Stimulated activated CD4-positive, alpha-beta T cell treated with anti-CD3 and anti-CD28 coated beads, TNF-alpha, amount 100 ng/mL, for 48 hours (primary cell): ENCODE data around the gene GAS1.

Experiments used
- DNase-seq, 3 donors: peaks; one replicate each; pipeline ENCODE4 v3.0.0-alpha.2; 2020; ENCODE audit warnings: low read depth in 3 of 3

The GAS1 gene

DNA sequence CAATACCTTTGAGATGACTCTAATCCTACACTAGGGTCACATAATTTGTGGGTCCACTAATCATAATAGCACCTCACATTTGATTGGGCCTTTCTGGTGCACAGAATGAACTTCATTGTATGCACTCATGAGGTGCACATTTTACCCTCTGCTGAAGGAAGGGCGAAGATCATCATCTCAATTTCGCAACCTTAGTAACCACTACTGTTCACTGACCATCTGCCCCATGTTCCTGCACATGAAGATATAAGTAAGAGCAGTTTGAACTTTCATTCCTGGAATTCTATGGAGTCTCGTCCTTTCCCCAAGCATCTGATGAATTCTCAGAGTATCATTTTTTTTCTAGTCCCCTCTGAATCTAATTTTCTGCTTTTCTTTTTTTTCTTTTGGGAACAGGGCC lies 21.2 kb downstream of the GAS1 start:
- DNase-seq: no peak

DNA sequence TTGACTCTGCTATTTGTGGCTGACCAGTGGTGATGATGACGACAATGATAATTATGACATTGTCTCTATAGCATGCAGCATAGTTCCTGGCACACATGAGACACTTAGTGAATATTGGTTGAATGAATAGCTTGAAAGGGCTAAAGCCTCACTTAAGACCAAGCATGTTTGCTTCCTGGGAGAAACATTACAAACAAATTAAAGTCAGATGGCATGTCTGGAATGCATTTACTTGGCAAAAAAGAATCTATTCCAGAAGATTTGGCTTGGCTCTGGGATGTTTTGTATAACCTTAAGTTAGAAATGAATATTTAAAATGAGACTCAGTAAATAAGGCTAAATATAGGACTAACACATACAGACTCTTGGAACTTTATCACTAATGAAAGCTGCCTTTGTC lies 21.6 kb downstream of the GAS1 start:
- DNase-seq: no peak

GRCh38 chr9:86924206-86924605 lies 23.1 kb downstream of the GAS1 start:
- no peak for DNase-seq

- DNase-seq: no peak
These were observed 26.0 kb downstream of the GAS1 start for GRCh38 chr9:86921151-86921923.

DNA sequence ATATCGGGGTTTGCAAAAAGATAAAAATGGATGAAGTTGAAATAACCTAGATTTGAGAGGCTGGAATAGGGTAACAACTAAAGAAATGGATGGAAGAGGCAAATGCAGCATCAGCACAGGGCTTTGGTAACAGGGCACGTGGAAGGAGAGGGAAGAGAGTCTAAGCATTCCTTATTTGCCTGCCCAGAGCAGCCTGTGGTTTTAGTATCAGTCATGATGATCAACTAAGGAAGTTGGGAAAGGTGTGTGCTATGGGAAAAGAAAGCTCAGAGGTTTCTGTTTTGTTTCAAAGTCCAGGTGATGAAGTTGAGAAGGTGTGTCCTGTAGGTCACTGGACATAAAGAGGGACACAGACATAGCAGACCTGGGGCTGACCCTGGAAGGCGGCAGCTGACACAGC lies 28.8 kb downstream of the GAS1 start:
- no peak for DNase-seq

GRCh38 chr9:86912210-86912609 lies 35.1 kb downstream of the GAS1 start:
- DNase-seq: no peak

- DNase-seq: no peak
These were observed 37.9 kb downstream of the GAS1 start for GRCh38 chr9:86909388-86909787.

DNA sequence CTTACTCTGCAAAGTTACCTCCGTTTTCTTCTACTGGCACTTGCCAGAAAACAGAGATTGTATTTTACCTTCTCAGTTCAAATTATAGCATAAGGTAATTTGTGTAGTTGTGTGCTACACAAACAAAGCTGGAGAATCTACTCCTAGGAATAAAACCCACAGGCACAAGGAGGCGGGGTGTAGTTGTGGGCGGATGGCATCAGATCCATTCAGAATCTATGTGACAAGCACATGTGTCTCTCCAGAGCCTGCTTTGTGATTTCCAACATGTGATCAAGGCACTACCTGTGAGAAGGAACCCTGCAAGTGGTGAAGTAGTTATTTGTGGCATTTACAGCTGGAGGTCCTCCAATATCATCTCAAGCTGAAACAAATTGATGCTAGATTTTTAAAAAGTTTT lies 39.0 kb downstream of the GAS1 start:
- DNase-seq: no peak

- DNase-seq: no peak
These were observed 40.0 kb downstream of the GAS1 start for GRCh38 chr9:86907346-86907745.

- no peak for DNase-seq
These were observed 43.6 kb downstream of the GAS1 start for GRCh38 chr9:86903734-86904085.

- no peak for DNase-seq
These were observed 44.1 kb downstream of the GAS1 start for GRCh38 chr9:86902991-86903733.

DNA sequence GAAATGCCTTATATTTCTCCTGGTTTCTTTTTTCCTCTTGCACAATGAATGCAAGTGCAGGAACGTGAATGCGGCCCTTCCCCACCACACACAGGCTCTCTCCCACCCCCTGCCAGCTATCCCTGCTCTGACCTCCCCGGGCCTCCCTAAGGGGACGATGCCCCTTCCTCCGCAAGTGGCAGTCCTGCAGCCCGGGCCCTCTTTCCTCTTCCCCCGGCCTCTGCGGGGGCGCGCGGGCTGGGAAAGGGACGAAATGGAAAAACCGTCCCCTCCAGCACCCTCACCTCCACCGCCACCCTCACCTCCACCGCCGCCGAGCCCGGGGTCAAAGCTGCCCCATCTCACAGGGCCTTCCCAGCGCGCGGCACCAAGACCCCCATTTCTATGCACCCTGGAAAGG lies 44.7 kb downstream of the GAS1 start:
- no peak for DNase-seq

DNA sequence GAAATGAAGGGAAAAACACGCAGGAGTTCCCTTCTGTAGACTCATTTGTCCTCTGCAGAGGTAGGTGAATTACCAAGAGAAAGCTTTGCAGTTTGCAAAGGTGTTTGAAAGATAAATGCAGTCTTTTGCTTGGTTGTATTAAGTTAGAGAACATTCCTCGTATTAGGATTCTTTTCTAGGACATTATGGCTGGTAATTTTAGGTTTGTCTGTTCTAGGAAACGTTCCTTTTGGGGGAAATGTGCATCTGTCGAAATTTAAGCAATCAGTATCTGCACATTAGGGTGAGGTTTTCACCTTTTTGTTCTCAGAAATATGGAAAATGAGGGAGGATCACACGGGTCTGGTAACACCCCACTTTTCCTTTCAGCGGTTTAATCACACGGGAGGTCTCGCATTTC lies 45.1 kb downstream of the GAS1 start:
- no peak for DNase-seq

GRCh38 chr9:86901511-86901910 lies 45.8 kb downstream of the GAS1 start:
- DNase-seq: no peak
